A549 (cell line): ENCODE data around the gene MARS1. TPM values are rescaled to one million over a fixed set of nuclear protein-coding genes. Genes with fewer than 3 reads are reported as not detected.

Source experiments
- ATAC-seq, 2 experiments: fragments of 200-7000 bp in 1 of 2; fragments of >200 bp in 1 of 2; cut with Nextera tagmentation in 1 of 2; cut with Tn5 transposase in 1 of 2; 3 replicates each; pipeline versions ENCODE4 v1.8.0 to v1.9.1; 2018 to 2020; ENCODE audit warnings: mild to moderate bottlenecking in 1 of 2, moderate library complexity in 1 of 2
- CTCF ChIA-PET: fragments of 300-600 bp; sonication (Branson Sonifier 250); formaldehyde crosslinking; extraction: SDS; loops from one replicate; lab custom pipeline; 2021; ENCODE audit warnings: antibody characterized with exemption, inconsistent platforms; lab: Yijun Ruan, JAX
- POLR2A ChIA-PET: fragments of 350-600 bp; formaldehyde crosslinking; extraction: SDS; loops from one replicate; lab custom pipeline; 2021; ENCODE audit warnings: antibody characterized with exemption, inconsistent platforms; lab: Yijun Ruan, JAX
- DNase-seq, 2 experiments: peaks; one replicate each; pipeline versions ENCODE4 v3.0.0 to v3.0.0-alpha.2; 2011 to 2016; ENCODE audit warnings: low read depth in 1 of 2, low spot score in 1 of 2
- FAIRE-seq: peaks from 2 replicates; lab custom pipeline; 2011; peaks lifted over from hg19 to GRCh38; lab: Jason Lieb, UNC
- H3K27ac ChIP-seq, 2 experiments: fragments of >200 bp; sonication (Bioruptor Twin); formaldehyde crosslinking; 3 replicates each; pipeline ENCODE4 v1.5.1; 2016 to 2017
- H3K4me1 ChIP-seq: fragments of >200 bp; sonication (Bioruptor Twin); formaldehyde crosslinking; 3 replicates; pipeline ENCODE4 v1.6.1; 2016
- H3K4me2 ChIP-seq: fragments of >200 bp; sonication (Bioruptor Twin); formaldehyde crosslinking; 3 replicates; pipeline ENCODE4 v1.6.1; 2016
- H3K4me3 ChIP-seq: fragments of >200 bp; sonication (Bioruptor Twin); formaldehyde crosslinking; 3 replicates; pipeline ENCODE4 v1.5.1; 2016
- H3K9me3 ChIP-seq: fragments of >200 bp; sonication (Bioruptor Twin); formaldehyde crosslinking; 3 replicates; pipeline ENCODE4 v1.6.1; 2016
- CEBPB ChIP-seq, 2 experiments: fragments of >200 bp in 1 of 2; sonication (Bioruptor Twin) in 1 of 2; formaldehyde crosslinking in 1 of 2; IDR thresholded peaks; 2 replicates each; pipeline ENCODE4 v1.6.1; 2012 to 2016
- EHF ChIP-seq: fragments of 250-450 bp; sonication (Bioruptor Pico); IDR thresholded peaks from 2 replicates; pipeline ENCODE4 v1.5.0; 2020; ENCODE audit warnings: mild to moderate bottlenecking
- ESRRA ChIP-seq: fragments of 150-350 bp; IDR thresholded peaks from 2 replicates; pipeline ENCODE4 v1.6.1; 2014; ENCODE audit warnings: mild to moderate bottlenecking, low read length, borderline replicate concordance
- FOSL2 ChIP-seq, 2 experiments: fragments of 450-650 bp in 1 of 2; fragments of >200 bp in 1 of 2; sonication (Bioruptor Twin) in 1 of 2; formaldehyde crosslinking; IDR thresholded peaks; 2 replicates each; pipeline versions ENCODE4 v1.5.0 to v1.6.1; 2016 to 2020; ENCODE audit warnings: mild to moderate bottlenecking in 1 of 2, moderate library complexity in 1 of 2
- FOXS1 ChIP-seq: fragments of 250-450 bp; sonication (Bioruptor Pico); IDR thresholded peaks from 2 replicates; pipeline ENCODE4 v1.5.0; 2020; ENCODE audit warnings: mild to moderate bottlenecking, moderate library complexity
- HDAC2 ChIP-seq: fragments of 200-600 bp; sonication (generic); IDR thresholded peaks from 2 replicates; pipeline ENCODE4 v1.6.1; 2016
- HEYL ChIP-seq: fragments of 250-450 bp; sonication (Bioruptor Pico); IDR thresholded peaks from 2 replicates; pipeline ENCODE4 v1.8.0; 2021; ENCODE audit warnings: mild to moderate bottlenecking, moderate library complexity
- HOXB5 ChIP-seq: fragments of 250-450 bp; sonication (Bioruptor Pico); IDR thresholded peaks from 2 replicates; pipeline ENCODE4 v1.5.0; 2020; ENCODE audit warnings: mild to moderate bottlenecking, moderate library complexity
- KDM5A ChIP-seq: fragments of 200-600 bp; sonication (generic); IDR thresholded peaks from 2 replicates; pipeline ENCODE4 v1.6.1; 2016; ENCODE audit warnings: antibody characterized with exemption, mild to moderate bottlenecking
- MAFK ChIP-seq: fragments of 450-650 bp; IDR thresholded peaks from 2 replicates; pipeline ENCODE4 v1.6.1; 2014; ENCODE audit not compliant: partially characterized antibody
- MYC ChIP-seq: IDR thresholded peaks from 2 replicates; pipeline ENCODE4 v1.6.1; 2012; ENCODE audit warnings: mild to moderate bottlenecking, inconsistent platforms, low read length, improper control_type of control experiment, borderline replicate concordance
- NR3C1 ChIP-seq: fragments of >200 bp; sonication (Bioruptor Twin); formaldehyde crosslinking; IDR thresholded peaks from 3 replicates; pipeline ENCODE4 v1.6.1; 2017
- RNF2 ChIP-seq: fragments of 200-600 bp; sonication (generic); IDR thresholded peaks from 2 replicates; pipeline ENCODE4 v1.6.1; 2016; ENCODE audit warnings: low read depth, mild to moderate bottlenecking, antibody characterized with exemption, moderate library complexity, borderline replicate concordance
- ZC3H11A ChIP-seq: fragments of 450-650 bp; IDR thresholded peaks from 2 replicates; pipeline ENCODE4 v1.6.1; 2014; ENCODE audit warnings: antibody characterized with exemption, mild to moderate bottlenecking
- ZNF302 ChIP-seq: fragments of 250-450 bp; sonication (Bioruptor Pico); IDR thresholded peaks from 2 replicates; pipeline ENCODE4 v1.9.0; 2021; ENCODE audit warnings: inconsistent platforms, mild to moderate bottlenecking, moderate library complexity
- WGBS: methylation state at CpG from one replicate; pipeline ENCODE4 v1.1.6; 2017; ENCODE audit errors: missing lambda C conversion rate; 5-methylcytosine and 5-hydroxymethylcytosine counted together
- polyA plus RNA-seq, 4 experiments: library from polyadenylated mRNA; depleted of rRNA in 3 of 4; stranded (reverse); fragments of >200 nt; fragmentation: RNase III in 1 of 4; extraction: RNeasy Plus Mini Kit Qiagen cat#74134 plus additional on column Dnase treatment in 1 of 4; gene quantifications; 2 replicates in 3 of 4; 3 replicates in 1 of 4; pipeline ENCODE4 v1.2.3, GENCODE V29; 2011 to 2017
- TF ChIP-seq, protein P1 (sequence below): IDR thresholded peaks from 2 replicates; pipeline ENCODE4 v1.6.1; 2012; ENCODE audit warnings: low read depth, borderline replicate concordance
- TF ChIP-seq, protein P2 (sequence below): IDR thresholded peaks from 2 replicates; pipeline ENCODE4 v1.6.1; 2012
- TF ChIP-seq, protein P3 (sequence below): fragments of >200 bp; sonication (Bioruptor Twin); formaldehyde crosslinking; IDR thresholded peaks from 3 replicates; pipeline ENCODE4 v1.6.1; 2016
- TF ChIP-seq, protein P4 (sequence below): IDR thresholded peaks from 2 replicates; pipeline ENCODE4 v1.6.1; 2012
- TF ChIP-seq, protein P5 (sequence below): fragments of 150-350 bp; IDR thresholded peaks from 2 replicates; pipeline ENCODE4 v1.6.1; 2014; ENCODE audit warnings: low read depth, mild to moderate bottlenecking, low read length
- TF ChIP-seq, protein P6 (sequence below): fragments of 450-650 bp; IDR thresholded peaks from 2 replicates; pipeline ENCODE4 v1.6.1; 2014; ENCODE audit warnings: antibody characterized with exemption
- TF ChIP-seq, protein P7 (sequence below): fragments of 200-600 bp; sonication (generic); IDR thresholded peaks from 2 replicates; pipeline ENCODE4 v1.6.1; 2016; ENCODE audit warnings: antibody characterized with exemption, mild to moderate bottlenecking, moderate library complexity

Gene MARS1
- polyA plus RNA-seq, 2 of the 4 experiments (the other 2 are of a cell fraction): 227 to 372 TPM

DNA sequence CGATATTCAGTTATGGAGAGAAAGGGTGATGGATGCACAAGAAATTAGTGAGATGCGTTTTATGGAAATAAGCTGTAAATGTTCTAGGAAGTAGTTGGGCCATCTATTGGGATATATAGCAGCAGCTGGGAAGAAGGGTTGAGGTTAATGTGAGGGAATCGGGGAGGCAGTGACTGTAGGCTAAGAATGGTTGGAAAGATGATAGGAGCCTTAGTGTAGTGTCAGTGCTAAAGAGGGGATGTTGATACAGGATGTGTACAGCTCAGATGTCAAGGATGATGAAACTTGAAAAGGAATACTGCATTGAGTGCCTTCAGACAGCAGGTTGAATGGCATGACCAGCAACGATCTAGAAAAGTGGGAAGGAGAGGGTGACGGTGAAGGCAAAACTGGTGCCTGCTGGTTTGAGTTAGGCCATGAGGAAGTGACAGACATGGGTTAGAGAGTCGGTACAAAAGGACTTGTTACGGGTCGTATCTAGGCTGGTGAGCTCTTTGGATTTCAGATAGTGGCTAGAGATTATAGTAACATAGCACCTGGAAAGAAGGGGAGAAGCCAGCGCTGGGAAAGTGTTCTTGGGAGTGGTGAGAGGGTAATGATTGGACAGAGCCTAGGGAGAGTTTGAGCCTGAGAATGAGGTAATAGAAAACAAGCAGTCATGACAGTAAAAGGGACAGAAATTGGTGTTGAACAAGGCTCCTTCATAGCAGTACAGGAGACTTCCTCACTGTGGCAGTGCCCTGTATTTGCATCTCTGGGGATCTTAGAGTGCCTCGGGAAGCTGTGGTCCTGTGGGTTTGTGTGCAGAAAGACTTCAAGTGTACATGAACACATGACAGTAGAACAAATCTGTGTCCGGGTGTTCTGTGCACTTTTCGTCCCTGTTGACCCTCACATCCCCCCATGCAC lies 9.6 kb downstream of the MARS1 start:
- ChIA-PET POLR2A (no interaction called here), CTCF (interaction anchor here (0.8 to 1.2 kb wide), 6 partner anchors 17 to 72 kb away, joined by 3 read pairs; no protein-coding TSS in a partner anchor)
- Histone ChIP-seq H3K27ac (no peak overlapping the region), H3K4me2 (no peak overlapping the region), H3K4me3 (no peak overlapping the region), H3K9me3 (no peaks in the 10 kb centered on the region), H3K4me1 (no peaks in the 10 kb centered on the region)
- no peak for TF ChIP-seq RNF2
- no peak for TF ChIP-seq HOXB5 (CRISPR knock-in tag)
- TF ChIP-seq MAFK: no peak
- no peak for TF ChIP-seq MYC
- TF ChIP-seq, protein P1, sequence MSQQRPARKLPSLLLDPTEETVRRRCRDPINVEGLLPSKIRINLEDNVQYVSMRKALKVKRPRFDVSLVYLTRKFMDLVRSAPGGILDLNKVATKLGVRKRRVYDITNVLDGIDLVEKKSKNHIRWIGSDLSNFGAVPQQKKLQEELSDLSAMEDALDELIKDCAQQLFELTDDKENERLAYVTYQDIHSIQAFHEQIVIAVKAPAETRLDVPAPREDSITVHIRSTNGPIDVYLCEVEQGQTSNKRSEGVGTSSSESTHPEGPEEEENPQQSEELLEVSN: no peak
- TF ChIP-seq, protein P2, sequence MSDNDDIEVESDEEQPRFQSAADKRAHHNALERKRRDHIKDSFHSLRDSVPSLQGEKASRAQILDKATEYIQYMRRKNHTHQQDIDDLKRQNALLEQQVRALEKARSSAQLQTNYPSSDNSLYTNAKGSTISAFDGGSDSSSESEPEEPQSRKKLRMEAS: no peak
- TF ChIP-seq EHF (CRISPR knock-in tag): no peak
- no peak for TF ChIP-seq NR3C1
- TF ChIP-seq, protein P3, sequence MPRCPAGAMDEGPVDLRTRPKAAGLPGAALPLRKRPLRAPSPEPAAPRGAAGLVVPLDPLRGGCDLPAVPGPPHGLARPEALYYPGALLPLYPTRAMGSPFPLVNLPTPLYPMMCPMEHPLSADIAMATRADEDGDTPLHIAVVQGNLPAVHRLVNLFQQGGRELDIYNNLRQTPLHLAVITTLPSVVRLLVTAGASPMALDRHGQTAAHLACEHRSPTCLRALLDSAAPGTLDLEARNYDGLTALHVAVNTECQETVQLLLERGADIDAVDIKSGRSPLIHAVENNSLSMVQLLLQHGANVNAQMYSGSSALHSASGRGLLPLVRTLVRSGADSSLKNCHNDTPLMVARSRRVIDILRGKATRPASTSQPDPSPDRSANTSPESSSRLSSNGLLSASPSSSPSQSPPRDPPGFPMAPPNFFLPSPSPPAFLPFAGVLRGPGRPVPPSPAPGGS: no peak
- FAIRE-seq: no peak
- peak; percentile 45 to 61; a peak in 3 of 6 replicates for ATAC-seq
- 93% methylated on average over 12 of the region's 12 CpGs for WGBS
- DNase-seq: no peak

DNA sequence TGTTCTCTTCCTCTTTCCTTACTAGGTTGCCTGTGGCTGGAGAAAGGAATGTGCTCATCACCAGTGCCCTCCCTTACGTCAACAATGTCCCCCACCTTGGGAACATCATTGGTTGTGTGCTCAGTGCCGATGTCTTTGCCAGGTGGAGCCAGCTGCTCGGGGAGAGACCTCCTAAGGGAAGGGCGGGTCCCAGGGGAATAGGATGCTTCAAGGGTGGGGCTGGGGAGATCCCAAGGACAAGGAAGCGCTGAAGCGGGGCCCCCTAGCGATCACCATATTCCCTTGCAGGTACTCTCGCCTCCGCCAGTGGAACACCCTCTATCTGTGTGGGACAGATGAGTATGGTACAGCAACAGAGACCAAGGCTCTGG lies 10.2 kb downstream of the MARS1 start:
- H3K4me3 ChIP-seq: no peak overlapping the region
- no peak overlapping the region for H3K27ac ChIP-seq
- DNase-seq: no peak
- CTCF ChIA-PET: interaction anchor here (1.2 kb wide), 2 partner anchors 16 to 19 kb away, joined by 3 read pairs; no protein-coding TSS in a partner anchor
- TF ChIP-seq NR3C1: no peak
- no peak for TF ChIP-seq ZC3H11A
- TF ChIP-seq ESRRA: no peak
- TF ChIP-seq HEYL (CRISPR knock-in tag): no peak
- TF ChIP-seq FOXS1: no peak
- TF ChIP-seq, protein P4, sequence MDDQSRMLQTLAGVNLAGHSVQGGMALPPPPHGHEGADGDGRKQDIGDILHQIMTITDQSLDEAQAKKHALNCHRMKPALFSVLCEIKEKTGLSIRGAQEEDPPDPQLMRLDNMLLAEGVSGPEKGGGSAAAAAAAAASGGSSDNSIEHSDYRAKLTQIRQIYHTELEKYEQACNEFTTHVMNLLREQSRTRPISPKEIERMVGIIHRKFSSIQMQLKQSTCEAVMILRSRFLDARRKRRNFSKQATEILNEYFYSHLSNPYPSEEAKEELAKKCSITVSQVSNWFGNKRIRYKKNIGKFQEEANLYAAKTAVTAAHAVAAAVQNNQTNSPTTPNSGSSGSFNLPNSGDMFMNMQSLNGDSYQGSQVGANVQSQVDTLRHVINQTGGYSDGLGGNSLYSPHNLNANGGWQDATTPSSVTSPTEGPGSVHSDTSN: no peak
- TF ChIP-seq, protein P5, sequence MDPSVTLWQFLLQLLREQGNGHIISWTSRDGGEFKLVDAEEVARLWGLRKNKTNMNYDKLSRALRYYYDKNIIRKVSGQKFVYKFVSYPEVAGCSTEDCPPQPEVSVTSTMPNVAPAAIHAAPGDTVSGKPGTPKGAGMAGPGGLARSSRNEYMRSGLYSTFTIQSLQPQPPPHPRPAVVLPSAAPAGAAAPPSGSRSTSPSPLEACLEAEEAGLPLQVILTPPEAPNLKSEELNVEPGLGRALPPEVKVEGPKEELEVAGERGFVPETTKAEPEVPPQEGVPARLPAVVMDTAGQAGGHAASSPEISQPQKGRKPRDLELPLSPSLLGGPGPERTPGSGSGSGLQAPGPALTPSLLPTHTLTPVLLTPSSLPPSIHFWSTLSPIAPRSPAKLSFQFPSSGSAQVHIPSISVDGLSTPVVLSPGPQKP: no peak
- TF ChIP-seq, all 56 proteins: peak for 0
- POLR2A ChIA-PET: no interaction called here
- no peaks in the 10 kb centered on the region for H3K9me3 ChIP-seq
- ATAC-seq (peak; percentile 62 to 68; a peak in 5 of 6 replicates), FAIRE-seq (no peak)
- H3K4me1 ChIP-seq: no peaks in the 10 kb centered on the region
- 91% methylated on average over 9 of the region's 9 CpGs for WGBS
- no peak overlapping the region for H3K4me2 ChIP-seq

DNA sequence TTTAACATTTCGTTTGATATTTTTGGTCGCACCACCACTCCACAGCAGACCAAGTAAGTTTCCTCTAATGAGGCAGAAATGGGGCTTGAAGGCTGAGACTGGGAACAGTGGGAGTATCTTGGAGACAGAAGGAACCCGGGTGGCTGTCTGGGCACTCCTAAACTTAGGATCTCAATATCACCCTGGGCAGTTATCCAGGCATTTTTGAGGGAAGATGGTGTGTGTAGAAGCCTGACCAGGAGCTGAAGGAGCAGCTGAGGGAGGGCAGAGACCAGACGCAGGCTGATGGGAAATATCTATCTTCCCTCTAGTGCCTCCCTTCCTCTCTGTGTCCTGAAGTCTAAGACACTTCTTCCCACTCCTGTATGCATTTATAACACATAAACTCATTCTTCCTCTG lies 10.7 kb downstream of the MARS1 start:
- POLR2A ChIA-PET: no interaction called here
- WGBS: 91% methylated on average over 4 of the region's 4 CpGs
- H3K27ac ChIP-seq: no peak overlapping the region
- no peak for DNase-seq
- H3K9me3 ChIP-seq: no peaks in the 10 kb centered on the region
- H3K4me3 ChIP-seq: no peak overlapping the region
- CTCF ChIA-PET: no interaction called here
- ATAC-seq: no peak
- no peak for FAIRE-seq
- no peaks in the 10 kb centered on the region for H3K4me1 ChIP-seq
- no peak overlapping the region for H3K4me2 ChIP-seq
- TF ChIP-seq FOSL2 (IDR thresholded peaks at IDR 0.05) (no peak), FOSL2 (CRISPR knock-in tag; IDR thresholded peaks at IDR 0.05) (no peak), KDM5A (no peak), CEBPB (IDR thresholded peaks at IDR 0.05) (no peak), HDAC2 (no peak), ZNF302 (no peak)
- TF ChIP-seq, protein P6, sequence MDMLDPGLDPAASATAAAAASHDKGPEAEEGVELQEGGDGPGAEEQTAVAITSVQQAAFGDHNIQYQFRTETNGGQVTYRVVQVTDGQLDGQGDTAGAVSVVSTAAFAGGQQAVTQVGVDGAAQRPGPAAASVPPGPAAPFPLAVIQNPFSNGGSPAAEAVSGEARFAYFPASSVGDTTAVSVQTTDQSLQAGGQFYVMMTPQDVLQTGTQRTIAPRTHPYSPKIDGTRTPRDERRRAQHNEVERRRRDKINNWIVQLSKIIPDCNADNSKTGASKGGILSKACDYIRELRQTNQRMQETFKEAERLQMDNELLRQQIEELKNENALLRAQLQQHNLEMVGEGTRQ: no peak
- TF ChIP-seq, protein P7, sequence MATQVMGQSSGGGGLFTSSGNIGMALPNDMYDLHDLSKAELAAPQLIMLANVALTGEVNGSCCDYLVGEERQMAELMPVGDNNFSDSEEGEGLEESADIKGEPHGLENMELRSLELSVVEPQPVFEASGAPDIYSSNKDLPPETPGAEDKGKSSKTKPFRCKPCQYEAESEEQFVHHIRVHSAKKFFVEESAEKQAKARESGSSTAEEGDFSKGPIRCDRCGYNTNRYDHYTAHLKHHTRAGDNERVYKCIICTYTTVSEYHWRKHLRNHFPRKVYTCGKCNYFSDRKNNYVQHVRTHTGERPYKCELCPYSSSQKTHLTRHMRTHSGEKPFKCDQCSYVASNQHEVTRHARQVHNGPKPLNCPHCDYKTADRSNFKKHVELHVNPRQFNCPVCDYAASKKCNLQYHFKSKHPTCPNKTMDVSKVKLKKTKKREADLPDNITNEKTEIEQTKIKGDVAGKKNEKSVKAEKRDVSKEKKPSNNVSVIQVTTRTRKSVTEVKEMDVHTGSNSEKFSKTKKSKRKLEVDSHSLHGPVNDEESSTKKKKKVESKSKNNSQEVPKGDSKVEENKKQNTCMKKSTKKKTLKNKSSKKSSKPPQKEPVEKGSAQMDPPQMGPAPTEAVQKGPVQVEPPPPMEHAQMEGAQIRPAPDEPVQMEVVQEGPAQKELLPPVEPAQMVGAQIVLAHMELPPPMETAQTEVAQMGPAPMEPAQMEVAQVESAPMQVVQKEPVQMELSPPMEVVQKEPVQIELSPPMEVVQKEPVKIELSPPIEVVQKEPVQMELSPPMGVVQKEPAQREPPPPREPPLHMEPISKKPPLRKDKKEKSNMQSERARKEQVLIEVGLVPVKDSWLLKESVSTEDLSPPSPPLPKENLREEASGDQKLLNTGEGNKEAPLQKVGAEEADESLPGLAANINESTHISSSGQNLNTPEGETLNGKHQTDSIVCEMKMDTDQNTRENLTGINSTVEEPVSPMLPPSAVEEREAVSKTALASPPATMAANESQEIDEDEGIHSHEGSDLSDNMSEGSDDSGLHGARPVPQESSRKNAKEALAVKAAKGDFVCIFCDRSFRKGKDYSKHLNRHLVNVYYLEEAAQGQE: no peak
- TF ChIP-seq, protein P4: no peak
